ENCODE measurements around the gene BMP7.

BMP7 gene

GRCh38 chr20:57259938-57260921, 6.2 kb downstream of the BMP7 start:
- ATAC-seq = no peak
- no peak for TF ChIP-seq ZNF8 (CRISPR knock-in tag; IDR thresholded peaks at IDR 0.05)
- TF ChIP-seq ZFP30 (CRISPR knock-in tag; IDR thresholded peaks at IDR 0.05) = no peak
- TF ChIP-seq OSR1 (CRISPR knock-in tag; IDR thresholded peaks at IDR 0.05) = no peak
- TF ChIP-seq ZC3H10 (CRISPR knock-in tag; IDR thresholded peaks at IDR 0.05) = no peak
- TF ChIP-seq GLIS3 (CRISPR knock-in tag; IDR thresholded peaks at IDR 0.05) = no peak
- no peak for TF ChIP-seq CREB5 (CRISPR knock-in tag; IDR thresholded peaks at IDR 0.05; ENCODE audit: low read depth)

GRCh38 chr20:57259121-57259937, 7.1 kb downstream of the BMP7 start:
- ATAC-seq = no peak
- TF ChIP-seq CSDC2 (CRISPR knock-in tag; IDR thresholded peaks at IDR 0.05) (no peak), POU6F1 (CRISPR knock-in tag; IDR thresholded peaks at IDR 0.05; ENCODE audit: borderline replicate concordance, low read depth) (no peak), ZFP30 (CRISPR knock-in tag; IDR thresholded peaks at IDR 0.05) (no peak), TSHZ2 (CRISPR knock-in tag; IDR thresholded peaks at IDR 0.05) (no peak), ZC3H10 (CRISPR knock-in tag; IDR thresholded peaks at IDR 0.05) (no peak), CREB5 (CRISPR knock-in tag; IDR thresholded peaks at IDR 0.05; ENCODE audit: low read depth) (no peak), BACH2 (CRISPR knock-in tag; IDR thresholded peaks at IDR 0.05; ENCODE audit: borderline replicate concordance) (no peak), ZNF565 (CRISPR knock-in tag; conservative IDR thresholded peaks at IDR 0.05; ENCODE audit: low read depth) (no peak), OSR1 (CRISPR knock-in tag; IDR thresholded peaks at IDR 0.05) (no peak), PPARA (CRISPR knock-in tag; IDR thresholded peaks at IDR 0.05; ENCODE audit: borderline replicate concordance) (no peak), TCF4 (CRISPR knock-in tag; IDR thresholded peaks at IDR 0.05; ENCODE audit: borderline replicate concordance) (no peak), ARNTL (CRISPR knock-in tag; IDR thresholded peaks at IDR 0.05; ENCODE audit: borderline replicate concordance, low read depth) (no peak), ZNF8 (CRISPR knock-in tag; IDR thresholded peaks at IDR 0.05) (no peak), TOX (CRISPR knock-in tag; IDR thresholded peaks at IDR 0.05; ENCODE audit: borderline replicate concordance) (no peak), ISL1 (CRISPR knock-in tag; IDR thresholded peaks at IDR 0.05) (no peak), ZNF70 (CRISPR knock-in tag; IDR thresholded peaks at IDR 0.05) (no peak), ZFP3 (CRISPR knock-in tag; IDR thresholded peaks at IDR 0.05) (no peak), CSRNP3 (CRISPR knock-in tag; IDR thresholded peaks at IDR 0.05) (no peak)
